Muscle of arm (tissue), 12 donors: ENCODE measurements around the gene KIAA1671. TPM values are rescaled to one million over a fixed set of nuclear protein-coding genes. Genes with fewer than 3 reads are reported as not detected.
"Not testable (repeated sequence)": the region's sequence is repeated elsewhere in the genome, so short reads cannot be mapped to it uniquely, and the experiment has no call there.

Experiments used
- DNase-seq: peaks from one replicate; pipeline ENCODE4 v3.0.0-alpha.2; 2013
- polyA plus RNA-seq, 12 donors: library from polyadenylated mRNA; unstranded; fragments of 120-200 nt; gene quantifications; one replicate each; pipeline ENCODE4 v1.2.1, GENCODE V29; 2013; ENCODE audit not compliant: insufficient read length in 12 of 12

The KIAA1671 gene
- polyA plus RNA-seq, 12 donors: 22.8 to 48.6 (median 33.3) TPM; not detected in 1

DNA sequence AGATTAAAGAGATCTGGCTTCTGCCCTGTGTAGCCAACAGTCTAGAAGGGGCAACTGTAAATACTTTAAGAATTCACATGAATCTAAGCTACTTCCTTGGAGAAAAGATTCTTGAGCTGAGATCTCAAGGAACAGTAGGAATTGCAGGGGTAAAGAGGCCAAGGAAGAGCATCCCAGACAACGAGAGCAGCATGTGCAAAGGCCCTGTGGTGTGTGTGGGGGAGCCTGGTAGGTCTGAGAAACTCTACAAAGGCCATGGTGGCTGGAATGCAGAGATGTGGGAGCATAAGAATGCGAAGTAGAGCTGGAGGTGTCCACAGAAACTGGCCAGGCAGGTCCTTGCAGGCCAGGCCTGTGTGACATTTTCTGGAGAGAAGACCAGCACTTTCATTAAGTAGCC is 278.2 kb downstream of the KIAA1671 start:
- DNase-seq: not testable (repeated sequence)

- DNase-seq: no peak
Observed at GRCh38 chr22:25232301-25232700, 279.8 kb downstream of the KIAA1671 start.

DNA sequence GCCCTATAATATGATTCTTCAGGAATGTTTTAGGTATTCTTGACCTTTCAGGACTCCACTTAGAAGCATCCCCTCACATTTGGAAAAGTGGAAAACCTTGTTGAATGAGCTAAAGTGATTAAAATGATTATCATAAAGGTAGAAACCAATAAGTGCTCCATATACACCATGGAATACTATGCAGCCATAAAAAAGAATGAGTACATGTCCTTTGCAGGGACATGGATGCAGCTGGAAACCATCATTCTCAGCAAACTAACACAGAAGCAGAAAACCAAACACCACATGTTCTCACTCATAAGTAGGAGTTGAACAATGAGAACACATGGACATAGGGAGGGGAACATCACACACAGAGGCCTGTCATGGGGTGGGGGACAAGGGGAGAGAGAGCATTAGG is 281.2 kb downstream of the KIAA1671 start:
- DNase-seq: not testable (repeated sequence)

DNA sequence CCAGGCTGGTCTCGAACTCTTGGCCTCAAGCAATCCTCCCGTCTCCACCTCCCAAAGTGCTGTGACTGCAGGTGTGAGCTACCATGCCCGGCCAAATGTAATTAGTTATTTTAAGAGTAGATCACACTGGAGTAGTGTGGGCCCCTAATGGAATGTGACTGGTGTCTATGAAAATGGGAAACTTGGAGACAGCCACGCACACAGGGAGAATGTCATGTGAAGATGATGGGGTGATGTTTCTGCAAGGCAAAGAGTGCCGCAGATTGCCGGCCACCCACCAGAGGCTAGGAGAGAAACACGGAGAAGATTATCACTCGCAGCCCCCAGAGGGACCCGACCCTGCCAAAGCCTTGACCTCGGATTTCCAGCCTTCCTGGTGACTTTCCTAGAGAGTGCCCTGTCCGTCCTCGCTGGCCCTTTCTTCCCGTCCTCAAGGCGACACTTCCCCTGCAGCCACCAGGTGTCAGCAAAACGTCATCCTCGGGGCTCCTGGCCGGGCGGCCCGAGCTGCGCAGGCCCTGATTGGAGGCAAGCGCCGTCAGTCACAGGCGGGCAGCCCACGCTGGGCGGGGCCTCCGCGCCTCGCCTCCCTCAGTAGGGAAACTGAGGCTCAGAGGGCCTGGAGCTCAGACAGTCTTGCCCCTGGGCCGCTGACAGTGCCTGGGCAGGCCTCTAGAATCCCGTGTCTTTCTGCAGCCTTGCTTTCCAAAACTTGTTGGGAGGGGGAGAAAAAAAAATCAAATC is 283.2 kb downstream of the KIAA1671 start:
- peak; percentile 74 for DNase-seq

DNA sequence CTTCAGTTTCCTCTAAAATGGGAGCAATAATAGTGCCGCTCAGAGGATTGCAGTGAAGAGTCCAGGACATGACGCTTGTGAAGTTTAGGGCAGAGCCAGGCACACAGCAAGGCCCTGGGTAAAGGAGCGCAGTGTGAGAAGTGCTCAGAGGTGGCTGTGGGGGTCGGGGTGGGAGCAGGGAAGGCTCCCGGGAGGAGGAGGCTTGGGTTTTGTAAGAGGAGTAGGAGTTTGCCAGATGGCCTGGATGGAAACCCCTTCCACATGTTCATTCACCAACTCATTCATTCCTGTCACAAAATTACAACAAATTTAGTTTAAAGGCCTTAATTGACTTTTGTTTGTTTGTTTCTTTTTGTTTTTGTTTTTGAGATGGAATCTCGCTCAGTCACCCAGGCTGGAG is 283.9 kb downstream of the KIAA1671 start:
- DNase-seq: no peak

GRCh38 chr22:25237503-25237902 is 285.0 kb downstream of the KIAA1671 start:
- no peak for DNase-seq

GRCh38 chr22:25238058-25238457 is 285.5 kb downstream of the KIAA1671 start:
- not testable (repeated sequence) for DNase-seq

Other genes starting within 250 kb of the KIAA1671 start
- under 1 TPM in 4 of 12 donors, not detected in 8; 0.05 to 0.26 (median 0.13) TPM for gene PIWIL3, start 178.0 kb upstream of the KIAA1671 start, polyA plus RNA-seq
- 1 to 10 TPM in 2 of 12 donors, under 1 TPM in 9, not detected in 1; 0.11 to 3.2 (median 0.21) TPM for gene SGSM1, start 146.5 kb upstream of the KIAA1671 start, polyA plus RNA-seq
- gene LHFPL7, start 6.0 kb upstream of the KIAA1671 start, polyA plus RNA-seq: under 1 TPM in 1 of 12 donors, not detected in 11; 0.25 TPM
- under 1 TPM in 7 of 12 donors, not detected in 5; 0.19 to 0.62 (median 0.29) TPM for gene CRYBB3, start 247.1 kb downstream of the KIAA1671 start, polyA plus RNA-seq